ENCODE data around the gene DDX1.

The DDX1 gene

DNA sequence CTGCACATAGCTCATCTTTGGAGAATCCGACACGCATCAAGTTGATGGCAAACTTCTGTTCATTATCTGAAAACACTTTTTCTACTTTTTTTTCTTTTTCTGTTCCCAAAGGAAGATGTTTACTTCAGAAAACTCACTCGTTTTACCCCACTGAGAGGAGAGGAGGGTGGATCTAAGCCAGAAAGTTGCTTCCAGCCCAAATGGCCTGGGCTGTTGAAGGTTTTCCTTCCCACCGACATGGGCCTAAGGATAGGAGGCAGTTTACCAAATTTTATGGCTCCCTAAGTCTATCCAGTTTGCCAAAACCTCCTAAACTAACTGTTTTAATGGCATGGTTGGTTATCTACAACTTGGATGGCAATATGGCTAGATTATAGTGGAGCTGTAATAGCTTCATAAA is 70.4 kb downstream of the DDX1 start:
- TF ChIP-seq, protein P1, sequence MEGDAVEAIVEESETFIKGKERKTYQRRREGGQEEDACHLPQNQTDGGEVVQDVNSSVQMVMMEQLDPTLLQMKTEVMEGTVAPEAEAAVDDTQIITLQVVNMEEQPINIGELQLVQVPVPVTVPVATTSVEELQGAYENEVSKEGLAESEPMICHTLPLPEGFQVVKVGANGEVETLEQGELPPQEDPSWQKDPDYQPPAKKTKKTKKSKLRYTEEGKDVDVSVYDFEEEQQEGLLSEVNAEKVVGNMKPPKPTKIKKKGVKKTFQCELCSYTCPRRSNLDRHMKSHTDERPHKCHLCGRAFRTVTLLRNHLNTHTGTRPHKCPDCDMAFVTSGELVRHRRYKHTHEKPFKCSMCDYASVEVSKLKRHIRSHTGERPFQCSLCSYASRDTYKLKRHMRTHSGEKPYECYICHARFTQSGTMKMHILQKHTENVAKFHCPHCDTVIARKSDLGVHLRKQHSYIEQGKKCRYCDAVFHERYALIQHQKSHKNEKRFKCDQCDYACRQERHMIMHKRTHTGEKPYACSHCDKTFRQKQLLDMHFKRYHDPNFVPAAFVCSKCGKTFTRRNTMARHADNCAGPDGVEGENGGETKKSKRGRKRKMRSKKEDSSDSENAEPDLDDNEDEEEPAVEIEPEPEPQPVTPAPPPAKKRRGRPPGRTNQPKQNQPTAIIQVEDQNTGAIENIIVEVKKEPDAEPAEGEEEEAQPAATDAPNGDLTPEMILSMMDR (IDR thresholded peaks at IDR 0.05; ENCODE audit: borderline replicate concordance, insufficient read depth, low read depth, low read length) = no peak
- no peak overlapping the region for H3K4me3 ChIP-seq (ENCODE audit: low read depth, low read length)

DNA sequence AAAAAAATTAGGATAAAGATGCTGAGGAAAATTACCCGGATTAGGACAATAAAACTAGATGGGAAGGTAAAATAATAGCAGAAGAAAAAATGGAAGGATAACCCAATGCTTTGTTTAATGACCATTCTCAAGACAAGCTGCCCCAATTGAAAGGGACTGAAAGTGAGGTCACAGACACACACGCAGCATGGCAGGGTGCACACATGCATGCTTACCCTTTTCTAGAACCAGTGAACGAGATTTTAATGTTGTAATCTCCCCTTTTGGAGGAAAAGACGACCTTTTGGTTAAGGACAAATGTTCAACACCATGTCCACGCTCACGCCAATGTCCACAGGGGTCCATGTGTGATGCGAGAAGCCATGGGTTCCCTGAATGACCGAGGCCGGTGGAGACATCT is 70.9 kb downstream of the DDX1 start:
- TF ChIP-seq, protein P1 (IDR thresholded peaks at IDR 0.05; ENCODE audit: borderline replicate concordance, insufficient read depth, low read depth, low read length) = no peak

DNA sequence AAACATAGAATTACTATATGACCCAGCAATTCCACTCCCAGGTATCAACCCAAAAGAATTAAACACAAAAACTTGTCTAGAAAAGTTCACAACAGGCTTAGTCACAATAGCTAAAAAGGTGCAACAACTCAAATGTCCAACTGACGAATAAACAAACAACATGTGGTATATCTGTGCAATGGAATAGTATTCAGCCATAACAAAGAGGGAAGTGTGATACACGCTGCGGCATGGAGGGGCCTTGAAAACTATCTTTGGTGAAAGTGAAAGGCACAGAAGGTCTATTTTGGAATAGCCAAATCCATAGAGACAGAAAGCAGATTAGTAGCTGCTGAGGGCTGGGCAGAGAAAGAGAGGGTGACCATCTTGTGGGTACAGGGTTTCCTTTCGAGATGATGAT is 72.1 kb downstream of the DDX1 start:
- TF ChIP-seq, protein P1 (IDR thresholded peaks at IDR 0.05; ENCODE audit: borderline replicate concordance, insufficient read depth, low read depth, low read length) = no peak
- H3K4me3 ChIP-seq (ENCODE audit: low read depth, low read length) = no peak overlapping the region

More for the DNA sequence above, 70.9 kb downstream of the DDX1 start:
- no peak overlapping the region for H3K4me3 ChIP-seq (ENCODE audit: low read depth, low read length)

DNA sequence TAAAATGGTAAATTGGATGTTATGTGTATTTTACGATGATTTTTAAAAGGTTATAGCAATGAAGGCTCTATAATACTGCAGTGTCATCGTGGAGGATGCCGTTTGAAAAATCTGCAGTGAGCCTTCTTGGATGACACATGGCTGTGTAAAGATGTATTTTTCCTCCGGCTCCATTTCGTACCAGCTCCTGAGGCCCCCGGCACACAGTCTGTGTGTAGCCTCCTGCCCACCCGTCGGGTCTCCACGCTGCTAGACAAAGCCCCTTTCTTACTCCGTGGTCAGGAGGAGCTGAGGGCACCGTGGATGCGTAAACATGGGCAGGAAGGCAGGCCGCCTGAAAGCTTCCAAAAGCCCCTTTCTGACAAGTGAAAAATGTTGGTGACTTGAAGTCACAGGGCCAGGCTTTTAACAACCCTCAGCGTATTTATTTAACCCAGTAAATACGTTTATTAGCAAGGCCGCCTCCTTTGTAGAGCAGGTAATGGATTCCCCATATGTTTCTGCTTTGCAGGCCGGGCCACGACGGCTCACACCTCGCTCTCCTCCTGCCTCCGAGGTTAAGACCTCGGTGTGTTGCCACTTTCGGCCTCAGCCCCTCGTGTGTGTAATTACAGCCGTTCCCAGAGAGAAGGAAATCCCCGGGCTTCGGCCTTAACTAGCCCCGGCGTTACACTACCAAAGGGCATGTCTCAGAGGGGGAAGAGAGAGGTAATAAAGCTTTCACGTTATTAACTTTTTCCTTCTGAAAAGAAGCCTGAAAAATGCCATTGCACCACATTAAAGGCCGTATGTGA is 72.8 kb downstream of the DDX1 start:
- H3K4me3 ChIP-seq (ENCODE audit: low read depth, low read length) = no peak overlapping the region
- TF ChIP-seq, protein P1 (IDR thresholded peaks at IDR 0.05; ENCODE audit: borderline replicate concordance, insufficient read depth, low read depth, low read length) = no peak

DNA sequence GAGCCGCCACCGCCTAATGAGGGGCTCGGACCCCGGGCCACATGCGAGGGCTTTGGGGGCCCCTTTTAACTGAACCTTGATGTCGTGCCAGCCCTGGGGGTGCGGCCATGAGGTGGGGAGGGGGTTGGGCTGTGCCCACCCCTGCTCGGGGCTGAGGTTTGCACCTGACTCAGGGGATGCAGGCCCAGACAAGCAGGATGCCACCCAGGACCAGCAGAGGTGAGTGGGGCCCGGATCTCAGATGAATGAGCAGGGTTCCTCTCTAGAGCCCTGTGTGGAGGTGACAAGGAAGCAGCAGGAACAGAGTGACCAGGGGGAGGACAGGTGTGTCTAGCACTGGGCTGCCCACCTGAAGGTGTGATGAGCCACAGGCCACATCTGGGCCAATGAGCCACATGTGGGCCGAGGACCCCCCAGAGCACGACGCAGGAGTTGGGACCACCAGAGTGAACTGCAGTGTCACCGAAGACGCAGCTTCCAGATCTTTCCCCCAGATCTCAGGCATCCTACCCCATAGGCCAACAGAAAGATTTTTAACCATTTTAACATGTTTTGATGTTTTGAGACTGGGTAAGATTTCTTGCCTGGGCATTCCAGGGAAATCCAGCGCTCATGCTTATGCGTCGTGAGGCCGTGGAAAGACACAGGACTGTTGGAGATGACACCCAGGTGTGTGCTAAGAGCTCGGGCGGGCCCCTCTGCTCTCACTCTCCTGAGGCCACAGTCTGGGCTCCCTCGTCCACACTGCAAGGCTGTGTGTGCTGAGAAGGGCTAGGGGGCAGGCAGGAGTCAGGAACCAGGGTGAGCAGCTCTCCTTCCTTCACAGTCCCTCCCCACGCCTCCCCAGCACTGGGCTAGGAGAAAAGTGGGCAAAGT is 73.6 kb downstream of the DDX1 start:
- no peak overlapping the region for H3K4me3 ChIP-seq (ENCODE audit: low read depth, low read length)
- TF ChIP-seq, protein P1 (IDR thresholded peaks at IDR 0.05; ENCODE audit: borderline replicate concordance, insufficient read depth, low read depth, low read length) = no peak

DNA sequence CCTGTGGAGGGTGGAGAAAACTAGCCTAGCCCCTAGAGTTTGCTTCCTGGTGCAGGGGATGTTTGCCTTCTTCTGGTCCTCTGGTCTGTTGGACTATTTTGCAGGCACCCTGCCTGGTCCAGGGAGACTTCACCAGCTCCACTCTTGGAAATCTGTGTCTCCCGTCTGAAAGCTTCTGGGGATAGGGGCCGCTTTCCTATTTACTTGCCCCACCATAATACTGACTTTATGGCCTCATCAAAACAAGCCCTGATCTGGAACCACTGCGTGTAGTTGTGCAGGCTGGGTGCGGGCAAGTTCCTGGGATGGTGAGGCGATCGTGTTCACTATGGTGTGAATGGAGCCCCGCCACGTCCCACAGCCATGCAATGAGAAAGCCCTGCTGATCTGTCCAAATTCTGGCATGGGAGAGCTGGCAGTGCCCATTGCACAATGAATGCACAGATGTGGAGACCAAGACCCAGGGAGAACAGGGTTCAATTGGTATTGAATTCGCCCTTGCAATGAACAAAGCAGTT is 74.3 kb downstream of the DDX1 start:
- H3K4me3 ChIP-seq (ENCODE audit: low read depth, low read length) = no peak overlapping the region
- TF ChIP-seq, protein P1 (IDR thresholded peaks at IDR 0.05; ENCODE audit: borderline replicate concordance, insufficient read depth, low read depth, low read length) = no peak
